ENCODE measurements around the gene DNAJC8.

- no peak for TF ChIP-seq CTCF (IDR thresholded peaks at IDR 0.05; ENCODE audit: control extremely low read depth in 1 of 3, insufficient read depth in 1 of 3, low read depth in 1 of 3, low read length in 3 of 3)
- no peak for TF ChIP-seq SP2 (IDR thresholded peaks at IDR 0.05; ENCODE audit: low read length)
- TF ChIP-seq POLR2AphosphoS5 (IDR thresholded peaks at IDR 0.05; ENCODE audit: low read depth, low read length), result peak; percentile 87
- no peak for TF ChIP-seq ATF2 (IDR thresholded peaks at IDR 0.05; ENCODE audit: low read length)
- peak in 1 of 2 experiments; percentile 14; a peak in 1 of 3 replicates for TF ChIP-seq EP300 (IDR thresholded peaks at IDR 0.05; ENCODE audit: borderline replicate concordance in 1 of 2, low read depth in 2 of 2, low read length in 2 of 2)
Measured at GRCh38 chr1:28232558-28233263, at the start of gene DNAJC8.
